Neuron (in vitro differentiated cells): ENCODE data around the gene ACP6.
"Not testable (repeated sequence)": the region's sequence is repeated elsewhere in the genome, so short reads cannot be mapped to it uniquely, and the experiment has no call there.

Experiments
- H2AFZ ChIP-seq: one replicate; pipeline ENCODE4 v1.6.1; 2013; ENCODE audit warnings: low read depth, mild to moderate bottlenecking, inconsistent platforms, low read length, moderate library complexity
- H3K27me3 ChIP-seq: one replicate; pipeline ENCODE4 v1.6.1; 2013; ENCODE audit warnings: low read length; ENCODE audit not compliant: insufficient read depth
- H3K36me3 ChIP-seq: one replicate; pipeline ENCODE4 v1.6.1; 2013; ENCODE audit warnings: low read length; ENCODE audit not compliant: insufficient read depth
- H3K4me1 ChIP-seq: one replicate; pipeline ENCODE4 v1.6.1; 2013; ENCODE audit warnings: low read length; ENCODE audit not compliant: insufficient read depth
- H3K4me3 ChIP-seq: 2 replicates; pipeline ENCODE4 v1.5.1; 2013; ENCODE audit warnings: mild to moderate bottlenecking, low read length, moderate library complexity
- H3K9me3 ChIP-seq: one replicate; pipeline ENCODE4 v1.6.1; 2013; ENCODE audit warnings: low read length

Gene ACP6

GRCh38 chr1:147670319-147671001 lies at the start of gene ACP6:
TSS of gene ACP6 (minus strand) at chr1:147670524. CDS start at chr1:147670048, 476 bp downstream.
- Histone ChIP-seq H3K27me3 (no peaks in the 10 kb centered on the region), H3K9me3 (no peaks in the 10 kb centered on the region), H2AFZ (peak within 1 kb of the TSS; percentile 55), H3K4me1 (peaks cover 4% of the 10 kb centered on the region), H3K36me3 (no peaks in the 10 kb centered on the region), H3K4me3 (peak within 1 kb of the TSS; percentile 81)

GRCh38 chr1:147719711-147720225 lies 49.4 kb upstream of the ACP6 start:
- Histone ChIP-seq H2AFZ (no peak overlapping the region), H3K9me3 (peaks cover 7% of the 10 kb centered on the region), H3K4me1 (peaks cover 6% of the 10 kb centered on the region), H3K36me3 (no peaks in the 10 kb centered on the region), H3K27me3 (no peaks in the 10 kb centered on the region), H3K4me3 (no peak overlapping the region)

GRCh38 chr1:147719029-147719698 lies 48.8 kb upstream of the ACP6 start:
- H3K36me3 ChIP-seq = no peaks in the 10 kb centered on the region

GRCh38 chr1:147717706-147718097 lies 47.4 kb upstream of the ACP6 start:
- no peaks in the 10 kb centered on the region for H3K27me3 ChIP-seq
- H3K4me1 ChIP-seq = peaks cover 6% of the 10 kb centered on the region
- H3K36me3 ChIP-seq = no peaks in the 10 kb centered on the region
- no peak overlapping the region for H3K4me3 ChIP-seq
- peaks cover 7% of the 10 kb centered on the region for H3K9me3 ChIP-seq
- no peak overlapping the region for H2AFZ ChIP-seq

More at GRCh38 chr1:147719029-147719698, 48.8 kb upstream of the ACP6 start:
- Histone ChIP-seq H3K27me3 (no peaks in the 10 kb centered on the region), H3K9me3 (peaks cover 7% of the 10 kb centered on the region), H3K4me1 (peaks cover 6% of the 10 kb centered on the region), H3K4me3 (no peak overlapping the region), H2AFZ (no peak overlapping the region)

GRCh38 chr1:147717051-147717705 lies 46.9 kb upstream of the ACP6 start:
- H3K4me3 ChIP-seq = no peak overlapping the region
- H3K4me1 ChIP-seq = peaks cover 6% of the 10 kb centered on the region
- no peaks in the 10 kb centered on the region for H3K36me3 ChIP-seq
- peaks cover 7% of the 10 kb centered on the region for H3K9me3 ChIP-seq
- H2AFZ ChIP-seq = no peak overlapping the region
- no peaks in the 10 kb centered on the region for H3K27me3 ChIP-seq

GRCh38 chr1:147712605-147713004 lies 42.3 kb upstream of the ACP6 start:
- peaks cover 6% of the 10 kb centered on the region for H3K4me1 ChIP-seq
- no peaks in the 10 kb centered on the region for H3K36me3 ChIP-seq
- no peaks in the 10 kb centered on the region for H3K9me3 ChIP-seq
- H3K27me3 ChIP-seq = no peaks in the 10 kb centered on the region
- no peak overlapping the region for H3K4me3 ChIP-seq
- H2AFZ ChIP-seq = no peak overlapping the region

- H3K36me3 ChIP-seq = no peaks in the 10 kb centered on the region
- peaks cover 19% of the 10 kb centered on the region for H3K4me1 ChIP-seq
- peak overlapping the region; percentile 48 for H2AFZ ChIP-seq
- H3K9me3 ChIP-seq = no peaks in the 10 kb centered on the region
- no peaks in the 10 kb centered on the region for H3K27me3 ChIP-seq
- peak overlapping the region; percentile 18 for H3K4me3 ChIP-seq
Measured at GRCh38 chr1:147700042-147701006, 30.0 kb upstream of the ACP6 start.

- H3K4me3 ChIP-seq = no peak overlapping the region
- no peaks in the 10 kb centered on the region for H3K36me3 ChIP-seq
- H3K4me1 ChIP-seq = peaks cover 19% of the 10 kb centered on the region
Measured at GRCh38 chr1:147699686-147700041, 29.3 kb upstream of the ACP6 start.

GRCh38 chr1:147683163-147683763 lies 12.9 kb upstream of the ACP6 start:
- no peaks in the 10 kb centered on the region for H3K27me3 ChIP-seq
- H3K4me3 ChIP-seq = no peak overlapping the region
- peaks cover 10% of the 10 kb centered on the region for H3K9me3 ChIP-seq
- H2AFZ ChIP-seq = no peak overlapping the region
- no peaks in the 10 kb centered on the region for H3K36me3 ChIP-seq
- H3K4me1 ChIP-seq = no peaks in the 10 kb centered on the region

More at GRCh38 chr1:147699686-147700041, 29.3 kb upstream of the ACP6 start:
- Histone ChIP-seq H3K9me3 (no peaks in the 10 kb centered on the region), H2AFZ (peak overlapping the region; percentile 48), H3K27me3 (no peaks in the 10 kb centered on the region)

- not testable (repeated sequence) for H2AFZ ChIP-seq, H3K4me3 ChIP-seq, H3K36me3 ChIP-seq, H3K27me3 ChIP-seq
- Histone ChIP-seq H3K9me3 (peaks cover 10% of the 10 kb centered on the region), H3K4me1 (peaks cover 12% of the 10 kb centered on the region)
Measured at GRCh38 chr1:147680608-147681235, 10.4 kb upstream of the ACP6 start.

GRCh38 chr1:147677681-147678080 lies 7.4 kb upstream of the ACP6 start:
- not testable (repeated sequence) for H3K27me3 ChIP-seq, H2AFZ ChIP-seq, H3K36me3 ChIP-seq, H3K4me3 ChIP-seq
- peaks cover 13% of the 10 kb centered on the region for H3K4me1 ChIP-seq
- H3K9me3 ChIP-seq = peaks cover 10% of the 10 kb centered on the region
